ENCODE results near the gene PCED1A.

PCED1A gene

DNA sequence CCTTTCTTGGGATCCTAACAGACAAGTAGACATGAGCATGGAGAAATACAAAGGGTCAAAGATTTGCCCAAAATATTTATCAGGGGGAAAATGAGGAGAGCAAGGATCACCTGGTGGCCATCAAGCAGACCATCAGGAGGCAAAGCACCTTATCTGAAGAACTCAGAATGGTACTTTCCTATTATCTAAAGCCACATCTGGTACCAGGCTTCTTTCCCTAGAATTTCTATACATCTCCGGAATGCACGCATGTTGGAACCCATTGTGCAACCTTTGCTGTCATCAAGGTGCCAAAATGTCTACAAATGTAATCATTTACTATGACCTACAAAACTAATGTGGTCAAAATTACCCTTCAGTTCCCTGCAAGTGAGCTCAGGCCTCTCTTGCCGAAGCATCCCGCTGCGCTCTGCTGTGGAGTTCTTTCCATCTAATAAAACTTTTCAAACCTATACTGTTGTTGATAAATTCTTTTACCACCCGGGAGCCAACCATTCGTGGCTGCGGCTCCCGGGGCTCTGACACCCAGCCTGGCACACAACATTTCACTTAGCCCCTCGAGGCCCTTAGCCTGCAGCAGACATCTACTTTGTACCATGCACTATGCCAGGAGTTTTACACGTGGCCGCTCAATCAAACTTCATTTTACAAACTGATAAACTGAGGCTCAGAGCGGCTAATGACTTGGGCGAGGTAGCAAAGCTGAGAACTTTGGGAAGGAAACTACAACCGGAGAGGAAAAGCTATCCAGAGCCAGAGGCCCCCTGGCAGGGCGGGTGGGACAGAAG is 36.2 kb downstream of the PCED1A start:
- no peak for DNase-seq (ENCODE audit: low read depth)

DNA sequence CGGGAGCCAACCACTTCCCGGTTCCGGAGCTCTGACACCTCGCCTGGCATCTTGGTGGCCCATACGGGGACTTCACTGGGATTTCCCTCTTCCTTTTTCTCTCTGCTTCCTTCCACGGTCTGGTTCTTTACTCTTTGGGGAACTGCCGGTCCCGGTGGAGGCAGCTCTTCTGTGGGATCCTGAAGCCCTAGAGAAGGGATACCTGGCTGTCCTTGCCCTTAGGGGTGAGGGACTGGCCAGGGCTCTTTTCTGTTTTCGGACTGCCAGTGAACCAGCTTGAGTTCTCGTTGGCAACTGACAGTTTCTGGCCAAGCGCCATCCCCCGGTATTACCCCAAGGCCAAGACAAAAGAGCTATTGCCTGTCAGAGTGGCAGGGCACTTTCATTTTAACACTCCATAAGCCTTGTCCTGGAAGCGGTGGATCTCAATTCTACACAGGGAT is 39.1 kb downstream of the PCED1A start:
- no peak for DNase-seq (ENCODE audit: low read depth)

GRCh38 chr20:2800521-2801285 is 39.8 kb downstream of the PCED1A start, which contains the start of gene CPXM1:
TSS of gene CPXM1 (minus strand) at chr20:2800627. CDS start at chr20:2800572, 55 bp downstream.
- DNase-seq (ENCODE audit: low read depth): no peak

DNA sequence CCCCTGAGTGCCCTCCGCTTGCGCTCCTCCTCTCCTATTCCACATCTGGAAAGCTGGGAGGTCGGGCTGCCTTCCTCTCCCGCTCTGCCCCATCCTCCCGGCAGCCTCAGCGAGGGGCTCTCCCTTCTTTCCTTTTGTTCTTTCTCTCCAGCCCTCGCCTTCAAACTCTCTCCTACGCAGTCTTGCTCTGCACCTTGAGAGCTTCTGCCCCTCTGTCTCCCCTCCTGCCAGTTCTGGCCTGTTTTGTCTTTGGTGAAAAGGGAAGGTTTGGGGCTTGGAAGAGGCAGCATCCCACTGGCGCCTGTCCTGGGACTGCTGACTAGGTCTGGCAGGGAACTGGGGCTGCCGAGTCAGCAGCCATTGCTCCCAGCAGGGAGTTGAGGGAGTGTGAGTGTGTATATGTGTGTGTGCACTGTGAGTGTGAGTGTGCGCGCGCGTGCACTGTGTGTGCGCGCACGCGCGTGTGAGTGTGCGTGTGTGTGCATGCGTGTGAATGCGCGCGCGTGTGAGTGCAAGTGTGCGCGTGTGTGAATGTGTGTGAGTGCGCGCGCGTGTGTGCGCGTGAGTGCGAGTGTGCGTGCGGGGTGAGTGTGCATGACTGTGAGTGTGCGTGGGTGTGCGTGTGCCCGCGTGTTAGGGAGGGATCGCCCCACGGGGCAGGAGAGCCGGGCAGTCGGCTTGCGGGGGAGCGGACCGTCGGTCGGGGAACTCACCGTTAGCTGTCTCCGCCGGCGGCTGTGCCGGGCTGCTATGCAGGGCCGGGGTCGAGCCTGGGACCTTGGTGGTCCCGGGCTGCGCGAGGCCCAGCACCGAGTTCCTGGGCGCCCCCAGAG is 40.6 kb downstream of the PCED1A start:
- no peak for DNase-seq (ENCODE audit: low read depth)

DNA sequence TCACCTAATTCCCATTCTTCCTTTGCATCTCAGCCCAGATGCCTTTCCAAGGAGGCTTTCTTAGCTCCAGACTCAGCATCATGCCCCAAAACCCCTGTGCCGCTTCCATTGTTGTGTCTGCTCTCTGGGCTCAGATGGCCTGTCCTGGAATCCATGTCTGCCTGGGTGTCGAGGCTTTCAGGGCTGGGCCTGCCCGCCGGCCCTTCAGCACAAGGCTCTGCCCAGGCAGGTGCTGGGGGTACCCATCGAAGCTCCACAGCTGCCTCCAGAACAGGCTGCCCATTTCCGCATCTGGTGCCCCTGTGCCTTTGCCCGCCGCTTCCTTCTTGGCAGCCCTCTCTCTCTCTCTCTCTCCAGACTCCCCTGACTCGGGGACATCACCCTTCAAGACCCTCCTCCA is 41.2 kb downstream of the PCED1A start:
- DNase-seq (ENCODE audit: low read depth): no peak

DNA sequence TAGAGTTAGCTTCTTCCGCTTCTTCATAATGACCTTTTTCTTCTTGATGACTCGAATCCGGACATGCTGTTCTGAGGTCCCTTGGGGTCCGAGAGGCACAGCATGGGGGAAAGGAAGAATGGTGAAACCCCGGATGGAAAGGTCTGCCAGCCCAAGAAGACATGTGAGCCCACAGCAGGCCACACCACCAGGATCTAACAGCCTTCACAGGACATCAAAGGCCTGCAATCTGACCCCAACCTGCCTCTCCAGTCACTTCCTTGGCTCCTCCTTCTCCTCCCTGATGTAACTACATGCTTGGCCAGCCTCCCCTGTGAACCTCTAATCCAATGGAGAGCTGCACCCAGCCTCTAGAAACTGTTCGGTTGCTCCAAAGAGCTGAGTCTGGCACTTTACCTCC is 41.6 kb downstream of the PCED1A start:
- no peak for DNase-seq (ENCODE audit: low read depth)

DNA sequence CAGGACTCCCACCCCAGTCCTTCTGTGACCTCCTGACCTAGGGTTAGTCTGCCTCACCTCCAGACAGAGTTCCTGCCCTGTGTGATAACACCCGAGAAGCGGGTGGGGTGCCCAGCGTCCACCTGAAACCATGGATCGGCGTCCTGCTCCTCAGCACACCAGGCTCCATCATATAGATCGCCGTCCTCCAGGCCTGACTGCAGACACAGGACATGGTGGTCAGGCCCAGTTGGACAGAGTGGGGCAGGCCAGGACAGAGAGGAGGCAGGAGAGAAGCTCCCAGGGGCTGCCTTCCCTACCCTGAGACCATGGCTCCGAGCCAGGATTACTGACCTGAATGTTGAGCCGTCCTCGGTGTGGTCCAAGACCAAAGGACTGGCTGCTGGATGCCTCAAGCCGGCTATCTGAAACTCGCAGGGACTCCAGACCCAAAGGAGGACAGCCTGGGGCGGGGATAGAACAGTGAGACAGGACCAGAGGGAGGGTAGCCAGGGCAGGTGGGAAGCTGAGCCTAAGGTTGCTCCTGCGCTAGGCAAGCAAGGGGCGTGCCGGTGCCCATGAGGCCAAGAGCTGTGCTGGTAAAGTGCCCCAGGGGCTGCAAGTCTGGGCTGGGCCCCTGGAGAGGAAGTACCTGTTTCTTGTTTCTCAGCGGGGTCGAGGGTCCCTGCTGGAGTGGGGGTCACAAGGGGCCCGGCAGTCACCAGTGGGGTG is 42.2 kb downstream of the PCED1A start:
- no peak for DNase-seq (ENCODE audit: low read depth)

DNA sequence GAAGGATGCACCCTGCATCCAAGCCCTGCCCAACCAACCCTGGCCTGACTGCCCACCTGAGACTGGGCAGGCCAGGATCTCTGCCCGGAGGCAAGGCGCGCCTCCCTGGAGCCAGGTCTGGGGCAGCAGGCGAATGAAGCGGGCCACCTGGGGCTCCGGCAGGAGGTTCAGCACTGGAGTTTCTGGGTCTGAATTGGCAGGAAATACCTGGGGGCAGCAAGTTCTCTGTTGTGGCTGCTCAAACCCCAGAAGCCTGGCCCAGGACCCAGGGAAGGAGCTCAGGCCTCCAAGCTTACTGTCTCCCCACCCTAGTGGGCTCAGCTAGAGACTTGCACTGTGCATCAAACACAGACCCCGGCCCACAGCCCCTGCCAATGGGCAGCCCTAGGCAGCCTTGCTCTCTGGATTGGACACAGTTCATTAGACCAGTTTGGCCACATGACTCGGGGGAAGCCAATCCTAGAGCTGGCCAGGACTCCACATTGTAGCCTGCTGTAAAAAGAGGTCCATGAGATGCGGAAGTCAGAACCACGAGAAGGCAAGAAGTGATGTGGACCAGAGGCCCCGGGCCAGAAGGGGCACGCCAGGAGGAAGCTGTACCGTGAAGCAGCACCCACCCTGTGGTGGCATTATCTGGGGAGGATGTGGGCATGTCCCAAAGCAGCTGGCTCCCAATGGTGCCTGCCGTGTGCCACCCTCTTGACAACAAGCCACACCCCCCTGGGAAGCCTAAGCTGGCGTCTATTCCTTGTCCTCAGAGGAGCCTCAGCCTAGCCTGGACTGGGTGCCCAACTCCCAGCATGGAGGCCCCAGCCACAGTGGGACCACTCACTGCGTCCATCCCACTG is 43.1 kb downstream of the PCED1A start:
- DNase-seq (ENCODE audit: low read depth): no peak

DNA sequence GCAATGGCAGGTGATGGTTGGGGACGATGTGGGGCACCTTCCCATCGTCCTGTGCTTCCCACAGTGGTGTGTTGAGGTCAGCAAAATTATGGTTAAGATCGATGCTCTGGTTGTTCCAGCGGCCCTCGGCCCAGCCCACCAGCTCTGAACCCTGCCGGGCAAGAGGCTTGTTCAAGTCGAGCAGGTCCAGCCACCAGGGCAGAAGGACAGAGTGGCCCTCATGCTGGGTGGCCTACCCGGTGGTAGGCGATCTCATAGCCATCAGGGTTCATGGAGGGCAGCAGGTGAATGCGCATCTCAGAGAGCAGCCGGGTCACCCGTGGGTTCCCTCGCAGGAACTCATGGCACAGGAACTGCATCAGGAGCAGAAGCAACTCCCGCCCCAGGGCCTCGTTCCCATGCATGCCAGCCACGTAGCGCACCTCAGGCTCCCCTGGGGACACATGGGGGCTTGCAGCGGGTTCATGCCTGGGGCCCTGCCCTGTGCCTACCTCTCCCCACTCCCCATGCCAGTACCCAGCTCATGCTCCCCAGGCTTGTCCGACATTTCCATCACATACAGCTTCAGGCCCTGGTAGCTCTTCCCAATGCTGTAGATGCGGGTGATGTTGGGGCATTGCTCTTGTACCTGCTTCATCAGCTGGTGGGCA is 44.3 kb downstream of the PCED1A start:
- no peak for DNase-seq (ENCODE audit: low read depth)

GRCh38 chr20:2795451-2795850 is 45.0 kb downstream of the PCED1A start:
- no peak for DNase-seq (ENCODE audit: low read depth)

DNA sequence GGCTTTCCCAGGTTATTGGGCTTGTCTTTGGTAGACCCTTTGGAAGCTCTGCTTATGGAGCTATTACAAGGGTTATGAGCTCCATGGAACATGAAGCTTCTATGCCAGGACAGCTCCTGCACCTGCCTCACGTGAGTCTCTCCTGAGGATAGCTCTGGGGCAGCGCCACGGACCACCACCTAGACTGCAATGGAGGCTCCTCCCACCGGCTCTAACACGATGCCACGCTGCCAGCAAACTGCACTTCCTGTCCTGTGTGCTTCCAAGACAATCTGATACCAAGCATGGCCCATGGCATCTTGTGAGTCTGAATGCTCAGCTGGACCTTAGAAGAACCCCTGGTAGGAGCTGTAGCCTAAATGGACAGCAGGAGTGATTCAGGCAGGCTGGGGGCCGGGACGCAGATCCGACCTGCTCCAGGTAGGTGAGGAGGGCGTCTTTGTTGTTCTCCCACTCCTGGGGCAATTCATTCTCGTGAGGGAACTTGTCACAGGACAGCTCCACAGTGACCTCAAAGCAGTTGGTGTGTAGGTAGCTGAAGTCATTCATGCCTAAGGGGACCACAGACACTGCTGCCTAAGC is 45.5 kb downstream of the PCED1A start:
- no peak for DNase-seq (ENCODE audit: low read depth)

- no peak for DNase-seq (ENCODE audit: low read depth)
These were observed 46.2 kb downstream of the PCED1A start for GRCh38 chr20:2794202-2794748.

DNA sequence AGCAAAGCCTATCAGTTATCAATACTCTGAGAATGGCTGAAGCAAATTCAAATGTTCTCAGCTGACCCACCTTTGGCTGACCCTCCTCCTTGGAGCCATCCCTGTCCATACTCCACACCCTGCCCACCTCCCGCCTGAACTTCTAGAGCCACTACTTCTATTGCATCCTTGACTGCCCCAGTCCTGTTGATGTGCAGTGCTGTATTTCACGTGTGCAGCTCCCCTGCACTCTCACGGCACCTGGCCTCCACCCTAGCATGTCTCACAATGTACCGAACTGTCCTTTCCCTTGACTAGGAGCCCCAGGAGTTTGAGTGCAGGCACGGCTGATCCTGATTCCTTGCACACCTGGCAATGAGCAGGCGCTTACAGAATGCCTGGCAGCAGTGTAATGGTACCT is 47.0 kb downstream of the PCED1A start:
- DNase-seq (ENCODE audit: low read depth): no peak
